Endothelial cell of umbilical vein (primary cell): Measurements from ENCODE around the gene RALGAPA1. TPM values are rescaled to one million over a fixed set of nuclear protein-coding genes. Genes with fewer than 3 reads are reported as not detected.

Source experiments
- BruUV-seq: library from RNA; stranded (reverse); fragments of 400-500 nt; replicated peaks from 2 replicates; lab custom pipeline; 2021; lab: Mats Ljungman, UMichigan
- CTCF ChIA-PET: fragments of 300-600, 350-600 bp; sonication (Branson Sonifier 250); formaldehyde crosslinking; loops from one replicate; lab custom pipeline; 2021; ENCODE audit warnings: antibody characterized with exemption, inconsistent platforms; lab: Charles Lee
- POLR2A ChIA-PET: fragments of 300-600, 350-600 bp; sonication (Branson Sonifier 250); formaldehyde crosslinking; loops from one replicate; lab custom pipeline; 2021; ENCODE audit warnings: antibody characterized with exemption, inconsistent platforms; lab: Charles Lee
- DNase-seq: peaks from one replicate; pipeline ENCODE4 v3.0.0-alpha.2; 2011; ENCODE audit warnings: low read depth, low spot score
- FAIRE-seq: peaks from 2 replicates; lab custom pipeline; 2011; peaks lifted over from hg19 to GRCh38; lab: Jason Lieb, UNC
- H2AFZ ChIP-seq: 2 replicates; pipeline ENCODE4 v1.6.0; 2012; ENCODE audit warnings: low read depth, low read length, control low read depth, inconsistent platforms
- H3K27ac ChIP-seq: 2 replicates; pipeline ENCODE4 v1.5.1; 2011; ENCODE audit warnings: low read depth, mild to moderate bottlenecking, control low read depth, low read length, moderate library complexity; ENCODE audit not compliant: insufficient read depth
- H3K27me3 ChIP-seq, 2 experiments: 2 replicates each; pipeline versions ENCODE4 v1.6.0 to v1.6.1; 2011; ENCODE audit warnings: low read length in 2 of 2, mixed read lengths in 1 of 2; ENCODE audit not compliant: control insufficient read depth in 2 of 2, insufficient read depth in 2 of 2
- H3K36me3 ChIP-seq, 2 experiments: 2 replicates in 1 of 2; 3 replicates in 1 of 2; pipeline ENCODE4 v1.5.1; 2011; ENCODE audit warnings: low read length in 2 of 2, mild to moderate bottlenecking in 1 of 2, moderate library complexity in 1 of 2; ENCODE audit not compliant: control insufficient read depth in 2 of 2, insufficient read depth in 2 of 2; ENCODE audit errors: extremely low read depth in 1 of 2
- H3K4me1 ChIP-seq: 3 replicates; pipeline ENCODE4 v1.5.1; 2011; ENCODE audit warnings: mild to moderate bottlenecking, low read length; ENCODE audit not compliant: control insufficient read depth, insufficient read depth; ENCODE audit errors: extremely low read depth
- H3K4me2 ChIP-seq: 2 replicates; pipeline ENCODE4 v1.6.1; 2011; ENCODE audit warnings: low read length, control low read depth, mixed read lengths; ENCODE audit not compliant: insufficient read depth
- H3K4me3 ChIP-seq, 3 experiments: fragments of 200-600 bp in 1 of 3; sonication (generic), shearing (Covaris generic) in 1 of 3; replicated peaks in 1 of 3; 2 replicates each; pipeline ENCODE4 v1.5.1; 2011 to 2016; ENCODE audit warnings: control low read depth in 3 of 3, low read length in 3 of 3, mild to moderate bottlenecking in 2 of 3, inconsistent platforms in 1 of 3, low read depth in 1 of 3, moderate library complexity in 1 of 3; ENCODE audit not compliant: insufficient read depth in 1 of 3
- H3K79me2 ChIP-seq: 2 replicates; pipeline ENCODE4 v1.6.0; 2012; ENCODE audit warnings: low read length, inconsistent platforms; ENCODE audit not compliant: control insufficient read depth, insufficient read depth
- H3K9ac ChIP-seq: replicated peaks from 2 replicates; pipeline ENCODE3; 2011; ENCODE audit warnings: low read length, control low read depth; ENCODE audit not compliant: insufficient read depth; ENCODE audit errors: extremely low read depth
- H3K9me1 ChIP-seq: replicated peaks from 3 replicates; pipeline ENCODE4 v1.6.0; 2011; ENCODE audit warnings: mild to moderate bottlenecking, low read length; ENCODE audit not compliant: control insufficient read depth, insufficient read depth; ENCODE audit errors: extremely low read depth
- H3K9me3 ChIP-seq: replicated peaks from 2 replicates; pipeline ENCODE4 v1.5.1; 2012; ENCODE audit warnings: low read length, inconsistent platforms; ENCODE audit not compliant: control insufficient read depth, insufficient read depth
- H4K20me1 ChIP-seq: replicated peaks from 2 replicates; pipeline ENCODE3; 2011; ENCODE audit warnings: mild to moderate bottlenecking, low read length; ENCODE audit not compliant: control insufficient read depth, insufficient read depth; ENCODE audit errors: extremely low read depth
- FOS ChIP-seq: IDR thresholded peaks from 2 replicates; pipeline ENCODE4 v1.6.1; 2011; ENCODE audit warnings: mild to moderate bottlenecking, low read length, moderate library complexity, borderline replicate concordance; ENCODE audit not compliant: insufficient read depth
- JUN ChIP-seq: IDR thresholded peaks from 2 replicates; pipeline ENCODE4 v1.6.1; 2011; ENCODE audit warnings: borderline replicate concordance, low read depth; ENCODE audit not compliant: insufficient read length, insufficient read depth
- MAX ChIP-seq: IDR thresholded peaks from 2 replicates; pipeline ENCODE4 v1.6.1; 2011; ENCODE audit not compliant: insufficient read depth, insufficient read length
- MYC ChIP-seq: IDR thresholded peaks from one replicate; pipeline ENCODE4 v1.6.1; 2011; ENCODE audit warnings: mild to moderate bottlenecking, low read depth, low read length
- POLR2A ChIP-seq: IDR thresholded peaks from 2 replicates; pipeline ENCODE4 v1.6.1; 2012; ENCODE audit warnings: low read depth, mild to moderate bottlenecking, control low read depth, low read length
- POLR2AphosphoS5 ChIP-seq: IDR thresholded peaks from 2 replicates; pipeline ENCODE4 v1.6.1; 2012; ENCODE audit warnings: low read depth, mild to moderate bottlenecking, control low read depth, low read length, moderate library complexity; ENCODE audit not compliant: insufficient read depth
- dilution Hi-C: fragments of 300-500 bp; cut with MboI; formaldehyde crosslinking; loops from one replicate; pipeline ENCODE4 v1.15.0; 2019; ENCODE audit warnings: low sequenced_read_pairs; ENCODE audit not compliant: extremely low pct_ligation_motif_present
- intact Hi-C: fragments of 100-400 bp; cut with micrococcal nuclease; formaldehyde crosslinking; loops from one replicate; pipeline ENCODE4 v1.10.0; 2022
- polyA plus RNA-seq, 4 experiments: library from polyadenylated mRNA; depleted of rRNA in 3 of 4; stranded (reverse) in 3 of 4; unstranded in 1 of 4; fragments of >200 nt; gene quantifications; 2 replicates each; pipeline versions ENCODE4 v1.2.1 to v1.2.3, GENCODE V29; 2011 to 2012; ENCODE audit warnings: missing spikeins in 1 of 4
- total RNA-seq: library from RNA; stranded (reverse); gene quantifications from 2 replicates; pipeline ENCODE4 v1.2.3, GENCODE V29; 2021
- TF ChIP-seq, protein P1 (sequence below), 2 donors: IDR thresholded peaks; 1 replicate in 1 of 2; 2 replicates in 1 of 2; pipeline ENCODE4 v1.5.1; 2011; ENCODE audit warnings: low read length in 2 of 2, mild to moderate bottlenecking in 2 of 2, moderate library complexity in 2 of 2, control low read depth in 1 of 2, inconsistent platforms in 1 of 2, low read depth in 1 of 2; ENCODE audit not compliant: insufficient read depth in 1 of 2; ENCODE audit errors: extremely low read depth in 1 of 2

The RALGAPA1 gene
- total and polyA plus RNA-seq, 2 donors (not counting 3 experiments of a cell fraction or from before 2014, with no cell fraction given) = 6.1 to 30.9 TPM

GRCh38 chr14:35786856-35787255 lies 22.2 kb downstream of the RALGAPA1 start:
- no peaks in the 10 kb centered on the region for H3K27me3 ChIP-seq
- intact Hi-C loops = no loop called here
- FAIRE-seq (no peak), DNase-seq (no peak)
- ChIA-PET POLR2A (no interaction called here), CTCF (interaction anchor here (1.0 kb wide), 2 partner anchors 10 kb away, joined by 3 to 4 read pairs; no protein-coding TSS in a partner anchor)
- H3K9me3 ChIP-seq = no peaks in the 10 kb centered on the region
- H3K79me2 ChIP-seq = peaks cover 5% of the 10 kb centered on the region
- BruUV-seq = no TSS peak
- H2AFZ ChIP-seq = no peak overlapping the region
- TF ChIP-seq MYC (no peak), POLR2A (no peak), FOS (no peak), POLR2AphosphoS5 (no peak), MAX (no peak), JUN (no peak)
- TF ChIP-seq, protein P1, sequence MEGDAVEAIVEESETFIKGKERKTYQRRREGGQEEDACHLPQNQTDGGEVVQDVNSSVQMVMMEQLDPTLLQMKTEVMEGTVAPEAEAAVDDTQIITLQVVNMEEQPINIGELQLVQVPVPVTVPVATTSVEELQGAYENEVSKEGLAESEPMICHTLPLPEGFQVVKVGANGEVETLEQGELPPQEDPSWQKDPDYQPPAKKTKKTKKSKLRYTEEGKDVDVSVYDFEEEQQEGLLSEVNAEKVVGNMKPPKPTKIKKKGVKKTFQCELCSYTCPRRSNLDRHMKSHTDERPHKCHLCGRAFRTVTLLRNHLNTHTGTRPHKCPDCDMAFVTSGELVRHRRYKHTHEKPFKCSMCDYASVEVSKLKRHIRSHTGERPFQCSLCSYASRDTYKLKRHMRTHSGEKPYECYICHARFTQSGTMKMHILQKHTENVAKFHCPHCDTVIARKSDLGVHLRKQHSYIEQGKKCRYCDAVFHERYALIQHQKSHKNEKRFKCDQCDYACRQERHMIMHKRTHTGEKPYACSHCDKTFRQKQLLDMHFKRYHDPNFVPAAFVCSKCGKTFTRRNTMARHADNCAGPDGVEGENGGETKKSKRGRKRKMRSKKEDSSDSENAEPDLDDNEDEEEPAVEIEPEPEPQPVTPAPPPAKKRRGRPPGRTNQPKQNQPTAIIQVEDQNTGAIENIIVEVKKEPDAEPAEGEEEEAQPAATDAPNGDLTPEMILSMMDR (IDR thresholded peaks at IDR 0.05; ENCODE audit: extremely low read depth in 1 of 2, insufficient read depth in 1 of 2, low read depth in 1 of 2, low read length in 2 of 2) = no peak
- H3K4me3 ChIP-seq = no peak overlapping the region
- H3K4me2 ChIP-seq = no peak overlapping the region
- H3K9me1 ChIP-seq = no peaks in the 10 kb centered on the region
- H3K9ac ChIP-seq = no peak overlapping the region
- no peak overlapping the region for H3K27ac ChIP-seq
- H4K20me1 ChIP-seq = no peaks in the 10 kb centered on the region
- H3K4me1 ChIP-seq = no peaks in the 10 kb centered on the region
- dilution Hi-C loops = no loop called here
- no peaks in the 10 kb centered on the region for H3K36me3 ChIP-seq
